Gastroesophageal sphincter (tissue), 3 donors: ENCODE data around the gene GRK5.

Source experiments
- EP300 ChIP-seq: sonication (generic); formaldehyde crosslinking; IDR thresholded peaks from one replicate; pipeline ENCODE4 v1.6.1; 2017; ENCODE audit warnings: antibody characterized with exemption, mild to moderate bottlenecking
- POLR2A ChIP-seq, 2 donors: fragments of 450-650 bp; IDR thresholded peaks; one replicate each; pipeline ENCODE4 v1.6.1; 2017; ENCODE audit warnings: antibody characterized with exemption in 2 of 2, mild to moderate bottlenecking in 2 of 2, moderate library complexity in 1 of 2
- TF ChIP-seq, protein P1 (sequence below), 4 experiments: fragments of 200-600 bp in 2 of 4; fragments of 450-650 bp in 2 of 4; sonication (generic) in 1 of 4; IDR thresholded peaks; one replicate each; pipeline ENCODE4 v1.5.1; 2017 to 2019; ENCODE audit warnings: antibody characterized with exemption in 4 of 4, mild to moderate bottlenecking in 2 of 4, moderate library complexity in 2 of 4

DNA sequence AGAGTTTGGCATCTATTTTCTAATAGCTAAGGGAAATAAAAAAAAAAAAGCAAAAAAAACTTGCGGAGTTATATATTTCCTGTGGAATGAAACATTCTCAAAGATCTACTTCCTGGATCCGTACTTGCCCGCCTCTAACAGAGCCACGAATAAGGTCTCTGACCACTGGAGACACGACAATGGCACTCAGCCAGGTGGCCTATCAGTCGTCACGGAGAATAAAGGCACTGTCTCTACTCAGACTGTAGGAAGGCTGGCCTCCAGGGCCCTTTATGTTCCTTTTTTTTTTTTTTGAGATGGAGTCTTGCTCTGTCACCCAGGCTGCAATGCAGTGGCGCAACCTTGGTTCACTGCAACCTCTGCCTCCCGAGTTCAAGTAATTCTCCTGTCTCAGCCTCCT is 276.5 kb downstream of the GRK5 start:
- TF ChIP-seq, protein P1, sequence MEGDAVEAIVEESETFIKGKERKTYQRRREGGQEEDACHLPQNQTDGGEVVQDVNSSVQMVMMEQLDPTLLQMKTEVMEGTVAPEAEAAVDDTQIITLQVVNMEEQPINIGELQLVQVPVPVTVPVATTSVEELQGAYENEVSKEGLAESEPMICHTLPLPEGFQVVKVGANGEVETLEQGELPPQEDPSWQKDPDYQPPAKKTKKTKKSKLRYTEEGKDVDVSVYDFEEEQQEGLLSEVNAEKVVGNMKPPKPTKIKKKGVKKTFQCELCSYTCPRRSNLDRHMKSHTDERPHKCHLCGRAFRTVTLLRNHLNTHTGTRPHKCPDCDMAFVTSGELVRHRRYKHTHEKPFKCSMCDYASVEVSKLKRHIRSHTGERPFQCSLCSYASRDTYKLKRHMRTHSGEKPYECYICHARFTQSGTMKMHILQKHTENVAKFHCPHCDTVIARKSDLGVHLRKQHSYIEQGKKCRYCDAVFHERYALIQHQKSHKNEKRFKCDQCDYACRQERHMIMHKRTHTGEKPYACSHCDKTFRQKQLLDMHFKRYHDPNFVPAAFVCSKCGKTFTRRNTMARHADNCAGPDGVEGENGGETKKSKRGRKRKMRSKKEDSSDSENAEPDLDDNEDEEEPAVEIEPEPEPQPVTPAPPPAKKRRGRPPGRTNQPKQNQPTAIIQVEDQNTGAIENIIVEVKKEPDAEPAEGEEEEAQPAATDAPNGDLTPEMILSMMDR (IDR thresholded peaks at IDR 0.05) = no peak
- TF ChIP-seq POLR2A (IDR thresholded peaks at IDR 0.05) (no peak), EP300 (no peak)
